Naive thymus-derived CD8-positive, alpha-beta T cell (primary cell): ENCODE results near the gene ZFP42. TPM values are rescaled to one million over a fixed set of nuclear protein-coding genes. Genes with fewer than 3 reads are reported as not detected.
"Not testable (repeated sequence)": the region's sequence is repeated elsewhere in the genome, so short reads cannot be mapped to it uniquely, and the experiment has no call there.

Experiments
- ATAC-seq, 2 donors: fragments of 150-1000 bp; cut with Tn5 transposase in 1 of 2; sonication (Bioruptor Pico), chemical (Tn5 transposase) in 1 of 2; 1 replicate in 1 of 2; 2 replicates in 1 of 2; pipeline ENCODE4 v1.10.0; 2021; ENCODE audit warnings: mild to moderate bottlenecking in 2 of 2, moderate library complexity in 2 of 2
- POLR2A ChIA-PET: fragments of 350-600 bp; sonication (Branson Sonifier 250); formaldehyde crosslinking; loops from one replicate; lab custom pipeline; 2021; ENCODE audit warnings: antibody characterized with exemption; lab: Charles Lee
- DNase-seq, 10 donors: peaks; one replicate each; pipeline versions ENCODE4 v3.0.0 to v3.0.0-alpha.2; 2020 to 2022
- H3K27ac Mint-ChIP-seq, 10 donors: one replicate each; pipeline ENCODE4 v1.8.0; 2020 to 2022; ENCODE audit warnings: mild to moderate bottlenecking in 10 of 10, mixed read lengths in 10 of 10, moderate library complexity in 4 of 10, inconsistent platforms in 1 of 10
- H3K27me3 Mint-ChIP-seq, 5 donors: one replicate each; pipeline ENCODE4 v1.8.0; 2021 to 2022; ENCODE audit warnings: mixed read lengths in 5 of 5
- H3K36me3 Mint-ChIP-seq, 3 donors: one replicate each; pipeline ENCODE4 v1.8.0; 2020 to 2022; ENCODE audit warnings: mixed read lengths in 3 of 3, mild to moderate bottlenecking in 2 of 3, inconsistent platforms in 1 of 3
- H3K4me1 Mint-ChIP-seq, 4 donors: one replicate each; pipeline ENCODE4 v1.8.0; 2021 to 2022; ENCODE audit warnings: mixed read lengths in 4 of 4
- H3K4me3 Mint-ChIP-seq, 10 donors: one replicate each; pipeline ENCODE4 v1.8.0; 2020 to 2022; ENCODE audit warnings: mild to moderate bottlenecking in 10 of 10, mixed read lengths in 10 of 10, moderate library complexity in 6 of 10, inconsistent platforms in 1 of 10
- H3K9me3 Mint-ChIP-seq, 9 donors: one replicate each; pipeline ENCODE4 v1.8.0; 2020 to 2022; ENCODE audit warnings: mixed read lengths in 9 of 9, mild to moderate bottlenecking in 3 of 9, inconsistent platforms in 1 of 9, moderate library complexity in 1 of 9
- polyA plus RNA-seq, 3 donors: library from polyadenylated mRNA; unstranded; fragments of 300-500 nt; fragmentation: Illumina TruSeq; gene quantifications; one replicate each; pipeline ENCODE4 v1.2.3, GENCODE V29; 2021
- total RNA-seq, 8 experiments: library from RNA in 2 of 8; stranded (reverse) in 2 of 8; gene quantifications; one replicate each; pipeline ENCODE4 v1.2.3 and lab custom pipeline; 2021 to 2026

Gene ZFP42
- total and polyA plus RNA-seq, 5 experiments from 2014 or later, result not detected

DNA sequence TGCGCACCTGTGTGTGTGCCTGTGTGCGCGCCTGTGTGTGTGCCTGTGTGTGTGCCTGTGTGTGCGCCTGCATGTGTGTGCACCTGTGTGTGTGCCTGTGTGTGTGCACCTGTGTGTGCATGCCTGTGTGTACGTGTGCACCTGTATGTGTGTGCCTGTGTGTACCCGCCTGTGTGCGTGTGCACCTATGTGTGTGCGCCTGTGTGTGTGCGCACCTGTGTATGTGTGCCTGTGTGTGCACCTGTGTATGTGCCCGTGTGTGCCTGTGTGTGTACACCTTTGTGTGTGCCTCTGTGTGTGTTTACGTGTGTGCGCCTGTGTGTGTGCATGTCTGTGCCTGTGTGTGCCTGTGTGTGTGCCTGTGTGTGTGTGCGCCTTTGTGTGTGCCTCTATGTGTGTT lies 33.5 kb downstream of the ZFP42 start:
- Mint-ChIP-seq H3K27ac (no peak overlapping the region), H3K27me3 (peaks cover 0 to 4% (median 1%) of the 10 kb centered on the region in 5 donors), H3K4me1 (peaks cover 0 to 4% (median 0%) of the 10 kb centered on the region in 4 donors), H3K4me3 (no peak overlapping the region), H3K36me3 (no peaks in the 10 kb centered on the region), H3K9me3 (peaks cover 0 to 21% (median 8%) of the 10 kb centered on the region in 9 donors)
- ATAC-seq (no peak), DNase-seq (no peak)
- POLR2A ChIA-PET, result no interaction called here

DNA sequence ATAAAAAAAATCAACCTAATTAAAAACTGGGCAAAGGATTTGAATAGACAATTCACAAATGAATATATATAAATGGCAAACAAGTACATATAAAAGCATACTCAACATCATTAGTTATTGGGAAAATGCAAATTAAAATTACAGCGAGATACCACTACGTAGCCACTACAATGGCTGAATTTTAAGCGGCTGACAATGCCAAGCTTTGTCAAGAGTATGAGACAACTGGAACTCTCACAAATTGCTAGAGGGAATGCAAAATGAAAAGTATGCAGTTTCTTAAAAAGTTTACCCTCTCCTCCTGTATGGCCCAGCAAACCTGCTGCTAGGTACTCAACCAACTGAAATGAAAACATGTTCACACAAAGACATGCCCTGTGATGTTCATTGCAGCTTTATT lies 34.8 kb downstream of the ZFP42 start:
- H3K27ac Mint-ChIP-seq, result no peak overlapping the region
- H3K36me3 Mint-ChIP-seq, result no peaks in the 10 kb centered on the region
- peaks cover 0 to 4% (median 0%) of the 10 kb centered on the region in 4 donors for H3K4me1 Mint-ChIP-seq
- ATAC-seq, result no peak
- POLR2A ChIA-PET, result no interaction called here
- H3K9me3 Mint-ChIP-seq, result peaks cover 0 to 21% (median 10%) of the 10 kb centered on the region in 9 donors
- DNase-seq, result no peak
- H3K4me3 Mint-ChIP-seq, result no peak overlapping the region
- H3K27me3 Mint-ChIP-seq, result peaks cover 0 to 4% (median 1%) of the 10 kb centered on the region in 5 donors

DNA sequence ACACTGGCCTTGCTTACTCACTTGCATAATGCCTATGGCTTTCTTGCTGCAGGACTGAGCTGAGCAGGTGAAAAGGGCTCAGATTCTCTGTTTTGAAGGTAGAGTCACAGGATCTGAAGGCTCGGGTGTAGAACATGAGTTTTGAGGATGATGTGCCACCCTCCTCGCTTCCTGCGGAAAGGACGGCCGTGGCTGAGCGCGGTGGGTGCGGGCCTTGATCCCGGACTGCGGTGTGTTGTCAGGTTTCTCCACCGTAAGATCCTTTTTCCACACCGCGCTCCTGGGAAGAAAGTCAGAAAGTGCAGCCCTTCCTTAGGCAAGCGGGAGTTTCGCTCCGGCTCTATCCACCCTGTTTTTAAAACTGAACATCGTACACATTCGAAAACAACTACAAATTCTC lies 36.2 kb downstream of the ZFP42 start:
- POLR2A ChIA-PET, result no interaction called here
- Mint-ChIP-seq H3K36me3 (no peaks in the 10 kb centered on the region), H3K27ac (no peak overlapping the region), H3K4me3 (peak overlapping the region in 1 of 10 donors; percentile 20), H3K27me3 (peaks cover 0 to 4% (median 1%) of the 10 kb centered on the region in 5 donors), H3K9me3 (peaks cover 0 to 17% (median 10%) of the 10 kb centered on the region in 9 donors), H3K4me1 (peaks cover 0 to 4% (median 0%) of the 10 kb centered on the region in 4 donors)
- DNase-seq, result no peak
- ATAC-seq, result no peak

DNA sequence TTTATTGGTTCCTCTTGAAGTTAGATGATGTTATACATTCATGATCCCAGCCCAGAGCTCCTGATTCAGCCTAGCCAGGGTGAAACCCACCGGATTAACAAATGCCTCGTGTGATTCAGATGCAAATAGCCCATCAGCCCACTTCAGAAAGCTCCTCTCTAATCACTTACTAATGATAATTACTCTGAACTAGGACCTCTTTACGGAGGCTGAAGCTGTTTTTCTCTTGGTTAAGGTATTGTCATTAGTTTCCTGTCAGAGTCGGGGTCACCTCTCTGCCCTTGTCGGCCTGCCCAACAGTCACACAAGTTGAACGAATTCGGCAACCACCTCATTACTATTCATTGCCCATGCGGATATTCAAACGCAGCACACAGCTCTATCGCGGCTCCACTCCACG lies 36.6 kb downstream of the ZFP42 start:
- POLR2A ChIA-PET, result no interaction called here
- Mint-ChIP-seq H3K9me3 (peaks cover 0 to 17% (median 10%) of the 10 kb centered on the region in 9 donors), H3K27ac (no peak overlapping the region), H3K4me1 (peaks cover 0 to 4% (median 0%) of the 10 kb centered on the region in 4 donors), H3K36me3 (no peaks in the 10 kb centered on the region), H3K27me3 (peaks cover 0 to 4% (median 1%) of the 10 kb centered on the region in 5 donors), H3K4me3 (peak overlapping the region in 1 of 10 donors; percentile 20)
- ATAC-seq, result no peak
- DNase-seq, result no peak

DNA sequence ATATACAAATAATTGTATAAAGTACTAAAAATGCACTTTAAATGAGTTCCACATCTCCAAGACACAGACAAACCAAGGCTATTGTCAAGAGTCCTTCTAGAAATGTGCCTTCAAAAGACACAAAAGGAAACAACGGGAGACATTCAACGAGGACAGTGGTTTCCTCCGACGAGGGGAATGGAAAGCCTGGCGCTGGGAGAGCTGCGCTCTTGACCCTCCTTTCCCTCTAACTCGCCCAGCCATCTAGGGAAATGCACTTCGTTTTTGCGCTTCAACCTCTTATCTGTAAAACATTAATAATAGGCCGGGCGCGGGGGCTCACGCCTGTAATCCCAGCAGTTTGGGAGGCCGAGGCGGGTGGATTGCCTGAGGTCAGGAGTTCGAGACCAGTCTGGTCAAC lies 37.0 kb downstream of the ZFP42 start:
- no peak for ATAC-seq
- peaks cover 0 to 13% (median 9%) of the 10 kb centered on the region in 9 donors for H3K9me3 Mint-ChIP-seq
- H3K4me3 Mint-ChIP-seq, result no peak overlapping the region
- H3K36me3 Mint-ChIP-seq, result no peaks in the 10 kb centered on the region
- POLR2A ChIA-PET, result no interaction called here
- H3K27ac Mint-ChIP-seq, result no peak overlapping the region
- peaks cover 0 to 4% (median 0%) of the 10 kb centered on the region in 4 donors for H3K4me1 Mint-ChIP-seq
- H3K27me3 Mint-ChIP-seq, result peaks cover 0 to 4% (median 1%) of the 10 kb centered on the region in 5 donors
- no peak for DNase-seq

DNA sequence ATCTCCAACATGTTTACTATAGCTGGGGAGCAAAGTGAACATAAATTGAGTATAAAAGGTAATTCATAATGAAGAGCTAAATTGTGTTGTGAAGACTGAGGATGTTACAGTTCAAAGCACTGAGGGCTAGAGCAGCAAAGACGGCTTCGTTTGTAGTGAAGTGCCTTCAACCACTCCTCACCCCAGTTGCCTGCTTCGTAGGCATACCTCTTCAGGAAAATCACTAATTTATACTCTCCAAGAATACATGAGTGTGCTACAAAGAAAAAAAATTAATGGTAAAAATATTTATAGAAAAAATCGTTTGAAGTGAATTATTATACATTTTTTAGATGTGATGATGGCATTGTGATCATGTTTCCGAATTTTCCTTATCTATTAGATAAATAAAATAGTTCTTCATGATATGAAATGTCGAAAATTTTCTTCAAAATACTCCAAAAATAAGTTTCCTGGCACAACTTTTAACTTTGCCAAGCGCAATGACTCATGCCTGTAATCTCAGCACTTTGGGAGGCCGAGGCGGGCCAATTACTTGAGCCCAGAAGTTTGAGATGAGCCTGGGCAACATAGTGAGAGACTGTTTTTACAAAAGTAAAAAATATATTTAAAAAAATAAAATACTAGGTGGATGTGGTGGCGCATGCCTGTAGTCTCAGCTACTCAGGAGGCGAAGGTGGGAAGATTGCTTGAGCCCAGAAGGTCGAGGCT lies 41.6 kb downstream of the ZFP42 start:
- Mint-ChIP-seq H3K36me3 (no peaks in the 10 kb centered on the region), H3K4me3 (no peak overlapping the region), H3K27me3 (no peaks in the 10 kb centered on the region), H3K4me1 (no peaks in the 10 kb centered on the region), H3K27ac (no peak overlapping the region), H3K9me3 (peaks cover 0 to 31% (median 5%) of the 10 kb centered on the region in 9 donors)
- POLR2A ChIA-PET, result no interaction called here
- no peak for DNase-seq
- no peak for ATAC-seq

DNA sequence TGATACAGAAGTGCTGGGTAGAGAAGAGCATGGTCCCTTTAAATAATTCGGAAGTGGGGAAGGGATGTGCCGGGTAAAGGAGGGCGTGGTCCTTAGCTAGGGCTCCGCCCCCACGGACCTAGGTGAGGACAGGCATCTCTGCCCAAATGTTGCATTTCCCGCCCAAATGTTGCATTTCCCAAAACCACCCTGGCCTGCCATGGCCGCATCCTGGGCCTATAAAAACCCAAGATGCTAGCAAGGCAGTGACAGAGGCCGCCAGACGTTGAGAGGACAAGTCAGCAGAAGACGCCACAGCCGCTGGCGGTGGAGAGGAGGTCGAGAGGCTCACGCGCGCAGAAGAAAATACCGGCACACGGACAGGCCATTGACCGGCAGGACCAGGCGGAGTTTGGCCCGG lies 46.1 kb downstream of the ZFP42 start:
- DNase-seq, result no peak
- Mint-ChIP-seq H3K27me3 (no peaks in the 10 kb centered on the region), H3K4me3 (no peak overlapping the region), H3K27ac (no peak overlapping the region), H3K9me3 (peaks cover 0 to 35% (median 8%) of the 10 kb centered on the region in 9 donors), H3K36me3 (no peaks in the 10 kb centered on the region), H3K4me1 (no peaks in the 10 kb centered on the region)
- no peak for ATAC-seq
- POLR2A ChIA-PET, result no interaction called here

DNA sequence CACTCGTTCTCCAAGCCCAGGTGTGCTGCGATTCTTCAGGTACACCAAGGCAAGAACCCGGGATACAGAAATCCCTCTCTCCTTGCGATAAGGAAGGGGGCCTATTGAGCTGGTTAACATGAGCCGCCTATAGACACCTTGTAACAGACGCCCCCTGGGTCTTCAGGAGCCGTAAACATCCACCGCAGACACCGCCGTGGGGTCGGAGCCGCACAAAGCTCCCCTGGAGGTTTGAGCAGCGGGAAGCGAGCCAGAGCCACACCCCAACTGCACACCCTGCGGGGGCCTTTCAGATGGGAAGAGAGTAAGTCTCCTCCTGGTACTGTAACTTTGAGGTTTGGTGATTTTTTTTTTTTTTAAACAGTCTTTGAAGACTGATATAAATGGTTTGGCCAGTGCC lies 46.6 kb downstream of the ZFP42 start:
- H3K36me3 Mint-ChIP-seq, result no peaks in the 10 kb centered on the region
- H3K9me3 Mint-ChIP-seq, result peaks cover 0 to 35% (median 8%) of the 10 kb centered on the region in 9 donors
- H3K4me3 Mint-ChIP-seq, result no peak overlapping the region
- DNase-seq (no peak), ATAC-seq (no peak)
- H3K4me1 Mint-ChIP-seq, result no peaks in the 10 kb centered on the region
- no peaks in the 10 kb centered on the region for H3K27me3 Mint-ChIP-seq
- POLR2A ChIA-PET, result no interaction called here
- no peak overlapping the region for H3K27ac Mint-ChIP-seq

DNA sequence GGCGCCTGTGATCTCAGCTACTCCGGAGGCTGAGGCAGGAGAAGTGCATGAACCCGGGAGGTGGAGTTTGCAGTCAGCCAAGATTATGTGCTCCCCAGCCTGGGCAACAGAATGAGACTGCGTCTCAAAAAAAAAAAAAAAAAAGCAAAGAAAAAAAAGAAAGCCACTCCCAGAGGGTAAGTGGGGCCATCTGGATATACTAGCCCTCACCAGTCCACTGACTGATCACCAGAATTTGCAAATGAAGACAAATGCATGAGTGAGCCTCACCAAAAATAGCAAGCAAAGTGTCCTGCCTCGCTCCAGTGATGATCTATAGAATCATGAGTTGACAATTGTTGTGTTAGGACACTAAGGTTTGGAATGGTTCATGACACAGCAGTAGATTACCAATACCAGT lies 47.6 kb downstream of the ZFP42 start:
- no peaks in the 10 kb centered on the region for H3K27me3 Mint-ChIP-seq
- no peaks in the 10 kb centered on the region for H3K4me1 Mint-ChIP-seq
- H3K4me3 Mint-ChIP-seq, result no peak overlapping the region
- no peaks in the 10 kb centered on the region for H3K36me3 Mint-ChIP-seq
- POLR2A ChIA-PET, result no interaction called here
- no peak for ATAC-seq
- no peak overlapping the region for H3K27ac Mint-ChIP-seq
- peaks cover 0 to 35% (median 8%) of the 10 kb centered on the region in 9 donors for H3K9me3 Mint-ChIP-seq
- DNase-seq, result no peak

DNA sequence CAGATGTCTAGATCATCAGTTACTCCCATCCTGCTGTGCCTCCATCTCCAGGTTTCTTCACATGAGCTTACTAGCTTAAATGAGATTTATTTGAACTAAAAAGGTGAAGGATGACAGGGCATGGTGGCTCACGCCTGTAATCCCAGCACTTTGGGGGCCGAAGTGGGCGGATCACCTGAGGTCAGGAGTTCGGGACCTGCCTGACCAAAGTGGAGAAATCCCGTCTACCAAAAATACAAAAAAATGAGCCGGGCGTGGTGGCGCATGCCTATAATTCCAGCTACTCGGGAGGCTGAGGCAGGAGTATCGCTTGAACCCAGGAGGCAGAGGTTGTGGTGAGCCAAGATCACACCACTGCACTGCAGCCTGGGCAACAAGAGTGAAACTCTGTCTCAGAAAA lies 49.9 kb downstream of the ZFP42 start:
- H3K36me3 Mint-ChIP-seq, H3K4me3 Mint-ChIP-seq, H3K4me1 Mint-ChIP-seq, POLR2A ChIA-PET, H3K27me3 Mint-ChIP-seq, ATAC-seq, H3K27ac Mint-ChIP-seq, DNase-seq: not testable (repeated sequence)
- H3K9me3 Mint-ChIP-seq, result peaks cover 0 to 29% (median 8%) of the 10 kb centered on the region in 9 donors

DNA sequence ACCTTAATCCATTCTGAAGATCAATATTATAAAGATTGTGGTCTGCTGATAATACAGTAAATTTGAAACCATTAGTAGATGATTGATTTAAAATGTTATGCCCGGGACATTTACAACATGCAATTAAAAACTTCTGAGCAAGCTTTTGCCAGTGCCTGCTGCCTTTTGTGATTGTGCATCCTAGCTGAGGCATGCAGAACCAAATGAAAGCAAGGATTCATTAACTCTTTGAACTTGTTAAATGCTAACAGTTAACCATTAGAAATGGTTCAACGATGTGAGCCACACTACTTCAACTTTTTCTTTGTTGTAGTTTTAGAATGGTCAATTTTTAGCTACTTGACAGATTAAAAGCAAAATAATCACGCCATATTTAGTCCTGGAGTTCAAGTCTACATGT lies 51.1 kb downstream of the ZFP42 start:
- Mint-ChIP-seq H3K36me3 (no peaks in the 10 kb centered on the region), H3K4me3 (no peak overlapping the region), H3K9me3 (peaks cover 0 to 20% (median 7%) of the 10 kb centered on the region in 9 donors), H3K4me1 (no peaks in the 10 kb centered on the region), H3K27me3 (no peaks in the 10 kb centered on the region), H3K27ac (no peak overlapping the region)
- no peak for ATAC-seq
- POLR2A ChIA-PET, result no interaction called here
- no peak for DNase-seq

DNA sequence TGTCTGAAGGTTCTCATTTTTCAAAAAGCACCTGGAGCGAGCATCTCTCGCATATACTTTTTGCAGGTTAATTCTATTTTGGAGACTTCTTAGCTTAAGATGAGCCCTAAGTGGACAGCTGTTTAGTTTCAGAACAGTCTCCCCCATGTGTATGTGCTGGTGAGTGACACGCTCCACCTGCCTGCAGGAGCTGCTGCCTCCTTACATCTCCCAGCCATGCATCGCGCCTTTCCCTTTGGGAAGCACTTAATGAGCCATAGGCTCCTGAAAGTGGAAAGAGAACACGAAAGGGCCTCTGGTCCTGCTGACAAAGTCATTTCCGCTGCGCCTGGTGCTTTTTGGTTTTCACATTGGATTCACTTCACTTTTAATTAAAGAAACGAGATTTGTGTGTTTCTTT lies 57.7 kb downstream of the ZFP42 start:
- no peaks in the 10 kb centered on the region for H3K27me3 Mint-ChIP-seq
- H3K36me3 Mint-ChIP-seq, result no peaks in the 10 kb centered on the region
- no peak for ATAC-seq
- POLR2A ChIA-PET, result no interaction called here
- no peaks in the 10 kb centered on the region for H3K4me1 Mint-ChIP-seq
- H3K9me3 Mint-ChIP-seq, result peaks cover 0 to 21% (median 9%) of the 10 kb centered on the region in 9 donors
- H3K4me3 Mint-ChIP-seq, result no peak overlapping the region
- no peak for DNase-seq
- H3K27ac Mint-ChIP-seq, result no peak overlapping the region
